ENCODE measurements around the gene BNC2. TPM values are rescaled to one million over a fixed set of nuclear protein-coding genes. Genes with fewer than 3 reads are reported as not detected.

BNC2 gene
- total and polyA plus RNA-seq, 2 of the 13 experiments (the other 11 are each of a cell fraction or from before 2014, with no cell fraction given) = not detected

- TF ChIP-seq ZNF354B (CRISPR knock-in tag; IDR thresholded peaks at IDR 0.05) (no peak), ZNF790 (CRISPR knock-in tag; IDR thresholded peaks at IDR 0.05; ENCODE audit: borderline replicate concordance) (no peak), ZNF614 (CRISPR knock-in tag; IDR thresholded peaks at IDR 0.05; ENCODE audit: borderline replicate concordance) (no peak), ZNF740 (CRISPR knock-in tag; IDR thresholded peaks at IDR 0.05) (no peak), HNRNPUL1 (IDR thresholded peaks at IDR 0.05; ENCODE audit: low read depth, low read length) (no peak), ZFP90 (CRISPR knock-in tag; IDR thresholded peaks at IDR 0.05; ENCODE audit: borderline replicate concordance) (no peak), ZBTB3 (CRISPR knock-in tag; IDR thresholded peaks at IDR 0.05; ENCODE audit: borderline replicate concordance, low read depth) (no peak), ELF1 (CRISPR knock-in tag; IDR thresholded peaks at IDR 0.05) (no peak), HINFP (CRISPR knock-in tag; IDR thresholded peaks at IDR 0.05; ENCODE audit: low read depth) (no peak), HOXA5 (CRISPR knock-in tag; IDR thresholded peaks at IDR 0.05) (peak; percentile 45; the same call in 1 of the 2 replicates), ZNF773 (CRISPR knock-in tag; IDR thresholded peaks at IDR 0.05; ENCODE audit: borderline replicate concordance) (no peak), KDM2A (CRISPR knock-in tag; IDR thresholded peaks at IDR 0.05; ENCODE audit: borderline replicate concordance, low read depth) (no peak), MED1 (CRISPR knock-in tag; IDR thresholded peaks at IDR 0.05) (peak; percentile 74), MYC (CRISPR knock-in tag; IDR thresholded peaks at IDR 0.05; ENCODE audit: borderline replicate concordance) (no peak), TFAP4 (IDR thresholded peaks at IDR 0.05; ENCODE audit: borderline replicate concordance, low read depth) (peak; percentile 84; the same call in 1 of the 2 replicates), BORCS8-MEF2B (CRISPR knock-in tag; IDR thresholded peaks at IDR 0.05) (no peak), FUBP1 (CRISPR knock-in tag; IDR thresholded peaks at IDR 0.05; ENCODE audit: borderline replicate concordance) (no peak), ARNTL (CRISPR knock-in tag; IDR thresholded peaks at IDR 0.05) (peak; percentile 62; the same call in 1 of the 2 replicates), BATF2 (CRISPR knock-in tag; IDR thresholded peaks at IDR 0.05) (no peak), MAF1 (CRISPR knock-in tag; IDR thresholded peaks at IDR 0.05; ENCODE audit: borderline replicate concordance) (no peak), CERS6 (CRISPR knock-in tag; IDR thresholded peaks at IDR 0.05) (no peak), ZNF558 (CRISPR knock-in tag; IDR thresholded peaks at IDR 0.05; ENCODE audit: borderline replicate concordance) (no peak), ZNF24 (IDR thresholded peaks at IDR 0.05) (0 out of 2 replicates have a peak, but pooled peaks have one; percentile 19), DDIT3 (CRISPR knock-in tag; IDR thresholded peaks at IDR 0.05) (no peak)
Measured at GRCh38 chr9:16413509-16414016, 456.9 kb downstream of the BNC2 start (continued).
